NCI-H187 treated with DMSO at 0.1 percent for 48 hours (cell line): Measurements from ENCODE around the gene COL16A1.

Source experiments
- DNase-seq: peaks from one replicate; lab custom pipeline; 2025; lab: John Stamatoyannopoulos, UW

Gene COL16A1

GRCh38 chr1:31665234-31665878 is 38.5 kb downstream of the COL16A1 start:
- no peak for DNase-seq

- DNase-seq: no peak
Observed at GRCh38 chr1:31664528-31664927, 39.3 kb downstream of the COL16A1 start.

- no peak for DNase-seq
Observed at GRCh38 chr1:31663622-31664452, 40.0 kb downstream of the COL16A1 start.

GRCh38 chr1:31662463-31662862 is 41.4 kb downstream of the COL16A1 start:
- no peak for DNase-seq

- DNase-seq: no peak
Observed at GRCh38 chr1:31661856-31662255, 42.0 kb downstream of the COL16A1 start.

GRCh38 chr1:31660871-31661455 is 42.9 kb downstream of the COL16A1 start:
- no peak for DNase-seq

- DNase-seq: no peak
Observed at GRCh38 chr1:31659889-31660288, 43.9 kb downstream of the COL16A1 start.

- no peak for DNase-seq
Observed at GRCh38 chr1:31658721-31659120, 45.1 kb downstream of the COL16A1 start.

GRCh38 chr1:31657972-31658510 is 45.8 kb downstream of the COL16A1 start:
- DNase-seq: no peak

- DNase-seq: no peak
Observed at GRCh38 chr1:31657020-31657804, 46.6 kb downstream of the COL16A1 start.

- no peak for DNase-seq
Observed at GRCh38 chr1:31655756-31656155, 48.1 kb downstream of the COL16A1 start.

GRCh38 chr1:31655104-31655503 is 48.7 kb downstream of the COL16A1 start:
- DNase-seq: no peak

- no peak for DNase-seq
Observed at GRCh38 chr1:31654474-31654776, 49.4 kb downstream of the COL16A1 start.

GRCh38 chr1:31653717-31654473 is 49.9 kb downstream of the COL16A1 start:
- DNase-seq: no peak

- DNase-seq: no peak
Observed at GRCh38 chr1:31652891-31653499, 50.8 kb downstream of the COL16A1 start.

- no peak for DNase-seq
Observed at GRCh38 chr1:31651766-31652165, 52.1 kb downstream of the COL16A1 start.

GRCh38 chr1:31651089-31651420 is 52.8 kb downstream of the COL16A1 start:
- DNase-seq: no peak

- DNase-seq: no peak
Observed at GRCh38 chr1:31650161-31651088, 53.4 kb downstream of the COL16A1 start.

GRCh38 chr1:31648641-31649357 is 55.0 kb downstream of the COL16A1 start:
- no peak for DNase-seq
